ENCODE data around the gene PSMA6.

The PSMA6 gene

DNA sequence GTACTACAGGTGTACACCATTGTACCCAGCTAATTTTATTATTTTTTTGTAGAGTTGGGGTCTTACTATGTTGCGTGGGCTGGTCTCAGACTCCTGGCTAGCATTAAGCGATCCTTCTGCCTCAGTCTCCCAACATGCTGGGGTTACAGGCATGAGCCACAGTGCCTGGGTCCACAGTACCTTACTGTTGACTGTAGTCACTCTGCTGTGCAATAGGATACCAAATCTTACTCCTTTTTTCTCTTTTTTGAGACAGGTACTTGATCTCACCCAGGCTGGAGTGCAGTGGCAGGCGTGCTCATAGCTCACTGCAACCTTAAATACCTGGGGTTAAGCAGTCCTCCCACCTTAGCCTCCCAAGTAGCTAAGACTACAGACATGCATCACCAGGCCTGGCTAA, 25.6 kb downstream of the PSMA6 start:
- TF ChIP-seq, protein P1, sequence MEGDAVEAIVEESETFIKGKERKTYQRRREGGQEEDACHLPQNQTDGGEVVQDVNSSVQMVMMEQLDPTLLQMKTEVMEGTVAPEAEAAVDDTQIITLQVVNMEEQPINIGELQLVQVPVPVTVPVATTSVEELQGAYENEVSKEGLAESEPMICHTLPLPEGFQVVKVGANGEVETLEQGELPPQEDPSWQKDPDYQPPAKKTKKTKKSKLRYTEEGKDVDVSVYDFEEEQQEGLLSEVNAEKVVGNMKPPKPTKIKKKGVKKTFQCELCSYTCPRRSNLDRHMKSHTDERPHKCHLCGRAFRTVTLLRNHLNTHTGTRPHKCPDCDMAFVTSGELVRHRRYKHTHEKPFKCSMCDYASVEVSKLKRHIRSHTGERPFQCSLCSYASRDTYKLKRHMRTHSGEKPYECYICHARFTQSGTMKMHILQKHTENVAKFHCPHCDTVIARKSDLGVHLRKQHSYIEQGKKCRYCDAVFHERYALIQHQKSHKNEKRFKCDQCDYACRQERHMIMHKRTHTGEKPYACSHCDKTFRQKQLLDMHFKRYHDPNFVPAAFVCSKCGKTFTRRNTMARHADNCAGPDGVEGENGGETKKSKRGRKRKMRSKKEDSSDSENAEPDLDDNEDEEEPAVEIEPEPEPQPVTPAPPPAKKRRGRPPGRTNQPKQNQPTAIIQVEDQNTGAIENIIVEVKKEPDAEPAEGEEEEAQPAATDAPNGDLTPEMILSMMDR (IDR thresholded peaks at IDR 0.05; ENCODE audit: borderline replicate concordance, insufficient read depth, low read depth, low read length), result no peak
- no peak overlapping the region for H3K4me3 ChIP-seq (ENCODE audit: low read depth, low read length)

DNA sequence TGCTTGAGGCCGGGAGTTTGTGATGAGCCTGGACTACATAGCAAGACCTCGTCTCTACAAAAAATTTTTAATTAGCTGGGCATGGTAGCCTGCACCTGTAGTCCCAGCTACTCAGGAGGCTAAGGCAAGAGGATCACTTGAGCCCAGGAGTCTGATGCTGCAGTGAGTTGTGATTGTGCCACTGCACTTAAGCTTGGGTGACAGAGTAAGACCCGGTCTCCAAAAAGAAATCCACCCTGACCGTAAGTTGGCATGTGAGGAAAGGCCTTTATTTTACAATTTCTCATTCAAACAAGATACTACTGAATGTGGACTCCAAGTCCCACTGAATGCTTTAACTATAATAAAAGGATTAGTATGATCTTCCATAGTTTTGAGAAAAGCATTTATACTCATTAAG, 27.3 kb downstream of the PSMA6 start:
- TF ChIP-seq, protein P1 (IDR thresholded peaks at IDR 0.05; ENCODE audit: borderline replicate concordance, insufficient read depth, low read depth, low read length), result no peak
- no peak overlapping the region for H3K4me3 ChIP-seq (ENCODE audit: low read depth, low read length)

- TF ChIP-seq, protein P1 (IDR thresholded peaks at IDR 0.05; ENCODE audit: borderline replicate concordance, insufficient read depth, low read depth, low read length), result no peak
- H3K4me3 ChIP-seq (ENCODE audit: low read depth, low read length), result no peak overlapping the region
Measured at GRCh38 chr14:35320472-35320871, 28.3 kb downstream of the PSMA6 start.

GRCh38 chr14:35326375-35326774, 34.2 kb downstream of the PSMA6 start:
- TF ChIP-seq, protein P1 (IDR thresholded peaks at IDR 0.05; ENCODE audit: borderline replicate concordance, insufficient read depth, low read depth, low read length), result no peak
- no peak overlapping the region for H3K4me3 ChIP-seq (ENCODE audit: low read depth, low read length)

DNA sequence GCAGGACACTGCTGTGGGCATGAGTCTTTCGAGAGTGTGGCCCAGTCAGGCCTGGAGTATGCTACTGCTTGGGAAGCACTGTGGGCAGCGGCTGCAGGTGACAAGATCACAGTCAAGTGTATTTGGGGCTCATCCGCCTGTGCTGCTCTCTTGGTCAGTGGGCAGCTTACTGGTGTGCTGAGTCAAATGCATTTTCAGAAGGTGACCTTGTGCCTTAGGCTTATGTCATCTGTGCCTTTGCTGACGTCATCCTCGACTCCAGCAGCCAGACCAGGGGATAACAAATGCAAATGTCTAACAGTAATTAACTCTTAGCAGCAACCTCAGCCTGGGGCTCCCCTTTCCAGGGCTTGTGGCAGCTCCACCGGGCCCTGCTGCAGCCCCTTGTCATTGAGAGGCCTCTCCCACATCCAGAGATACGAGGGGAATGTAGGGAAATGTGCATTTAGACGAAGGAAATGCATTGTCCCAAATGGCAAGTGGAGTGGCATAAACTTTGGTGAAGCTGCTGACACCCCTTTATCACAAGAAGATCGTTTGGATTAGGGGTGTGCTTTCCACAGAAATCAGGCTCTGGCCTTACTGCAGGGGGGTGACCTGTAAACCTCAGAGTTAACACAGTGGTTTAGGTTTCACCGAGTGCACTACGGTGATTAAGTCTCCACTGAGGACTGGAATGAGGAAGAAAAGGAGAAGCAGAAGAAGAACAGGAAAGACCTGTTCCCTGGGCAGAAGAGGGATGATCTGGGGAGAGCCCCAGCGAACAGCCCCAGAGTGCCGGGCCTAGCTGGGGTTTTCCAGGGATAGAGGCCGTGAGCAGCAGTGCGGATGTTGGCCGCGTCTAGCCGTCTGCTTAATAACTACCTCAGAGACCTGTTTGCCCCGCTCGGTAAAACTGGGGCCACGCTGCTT, 39.7 kb downstream of the PSMA6 start:
- no peak overlapping the region for H3K4me3 ChIP-seq (ENCODE audit: low read depth, low read length)
- TF ChIP-seq, protein P1 (IDR thresholded peaks at IDR 0.05; ENCODE audit: borderline replicate concordance, insufficient read depth, low read depth, low read length), result no peak

GRCh38 chr14:35332517-35333263, 40.5 kb downstream of the PSMA6 start:
- TF ChIP-seq, protein P1 (IDR thresholded peaks at IDR 0.05; ENCODE audit: borderline replicate concordance, insufficient read depth, low read depth, low read length), result no peak
- H3K4me3 ChIP-seq (ENCODE audit: low read depth, low read length), result no peak overlapping the region
